CD4-positive, alpha-beta T cell treated with Interleukin-2 at 100 ng/mL for 4 hours (primary cell): Measurements from ENCODE around the gene XRCC4.
"Not testable (repeated sequence)": the region's sequence is repeated elsewhere in the genome, so short reads cannot be mapped to it uniquely, and the experiment has no call there.

Experiments used
- DNase-seq: peaks from one replicate; pipeline ENCODE4 v3.0.0-alpha.2; 2020; ENCODE audit warnings: low spot score

Gene XRCC4

DNA sequence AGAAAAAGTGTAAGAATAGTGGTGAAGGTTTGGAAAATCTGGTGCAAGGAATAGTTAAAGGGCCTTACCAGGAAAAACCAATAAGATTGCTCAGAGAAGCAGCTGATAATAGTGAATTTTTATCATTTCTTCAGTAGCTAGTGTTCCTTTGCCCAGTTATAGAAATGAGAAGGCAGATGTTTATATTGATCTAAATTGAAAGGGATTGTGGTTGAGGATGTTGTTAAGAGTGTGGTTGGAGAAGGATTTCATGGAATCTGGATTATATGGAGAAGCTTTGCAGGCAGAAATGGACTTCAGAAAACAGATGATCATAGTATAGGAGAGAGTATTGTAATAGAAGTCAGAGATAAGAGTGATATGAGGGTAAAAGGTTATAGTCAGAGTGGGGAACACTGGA is 102.6 kb downstream of the XRCC4 start:
- DNase-seq: no peak

DNA sequence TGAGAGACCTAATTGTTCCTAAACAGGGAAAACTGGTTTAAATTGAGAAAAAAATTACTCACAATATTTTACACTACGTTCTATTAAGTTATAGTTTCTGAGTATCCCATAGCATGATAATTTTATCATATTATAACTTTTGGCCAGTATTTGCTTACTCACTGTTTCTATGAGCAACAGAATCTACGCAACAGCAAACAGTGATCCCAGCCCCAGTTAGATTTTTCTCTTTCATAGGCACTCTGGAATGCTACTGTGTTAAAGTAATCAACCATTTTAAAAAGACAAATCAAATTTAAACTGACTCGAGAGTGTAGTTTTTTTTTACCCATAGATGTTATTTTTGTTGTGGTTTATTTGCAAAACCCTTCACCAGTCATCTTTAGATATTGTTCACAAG is 107.2 kb downstream of the XRCC4 start:
- no peak for DNase-seq

DNA sequence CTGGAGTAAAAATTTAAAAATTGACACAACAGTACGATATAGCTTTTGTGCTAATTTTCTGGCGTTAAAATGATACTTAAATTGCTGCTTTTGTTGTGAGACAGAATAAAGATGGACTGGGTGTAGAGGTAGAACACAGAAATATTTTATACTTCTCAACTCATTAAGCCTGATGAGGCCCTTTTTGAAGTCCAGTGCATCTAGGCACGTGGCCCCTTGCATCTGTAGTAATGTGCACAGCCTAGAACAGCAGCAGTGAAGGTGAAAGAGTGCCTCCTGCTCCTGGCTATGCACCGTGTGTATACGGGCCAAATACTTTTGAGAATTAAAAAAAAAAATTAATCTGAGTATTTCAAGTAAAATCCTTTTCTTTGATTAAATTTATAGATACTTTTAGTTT is 115.6 kb downstream of the XRCC4 start:
- DNase-seq: no peak

DNA sequence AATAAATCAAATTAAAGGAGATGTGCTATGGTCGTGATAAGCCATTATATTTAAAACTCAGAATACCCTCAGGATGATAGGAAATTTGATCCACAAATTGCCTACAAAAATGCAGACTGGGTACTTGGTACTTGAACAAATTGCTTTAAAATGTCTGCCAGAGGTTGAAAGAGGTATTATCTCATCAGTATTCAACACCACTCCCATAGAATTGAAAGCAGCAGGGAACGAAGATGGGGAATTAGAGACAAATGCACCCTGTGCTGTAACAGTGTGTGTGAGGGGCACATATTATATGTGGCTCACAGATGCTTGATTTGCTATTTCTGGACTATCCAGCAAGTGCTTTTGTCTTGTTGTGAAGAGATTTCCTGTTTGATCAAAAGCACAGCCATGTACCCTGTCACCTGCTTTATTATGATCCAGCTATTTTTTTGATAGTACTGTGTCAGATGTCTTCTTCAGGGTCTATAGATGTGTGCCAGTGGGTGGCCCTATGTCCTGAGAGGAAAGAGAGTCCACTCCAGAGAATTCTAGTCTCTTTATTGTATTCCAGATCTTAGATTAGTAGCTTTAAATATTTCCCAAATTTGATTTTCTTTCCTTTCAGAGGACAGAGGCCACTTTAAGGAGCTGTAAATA is 120.1 kb downstream of the XRCC4 start:
- no peak for DNase-seq

DNA sequence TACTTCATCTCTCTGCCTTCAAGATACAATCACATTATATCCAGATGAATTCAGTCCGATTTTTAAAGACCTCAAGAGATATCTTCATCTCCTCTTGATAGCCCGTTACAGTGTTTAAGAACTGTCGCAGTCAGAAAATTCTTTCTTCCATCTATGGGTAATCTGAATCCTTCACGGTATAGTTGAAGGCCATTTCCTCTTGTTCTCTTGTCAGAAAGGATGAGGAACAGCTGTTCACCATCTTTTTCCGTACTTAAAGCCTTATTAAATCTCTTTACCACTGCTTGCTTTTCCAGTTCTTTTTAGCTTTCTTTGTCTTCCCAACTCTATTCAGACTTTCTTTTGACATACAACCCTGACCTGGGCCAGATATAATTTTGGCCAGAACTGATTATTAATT is 121.8 kb downstream of the XRCC4 start:
- no peak for DNase-seq

DNA sequence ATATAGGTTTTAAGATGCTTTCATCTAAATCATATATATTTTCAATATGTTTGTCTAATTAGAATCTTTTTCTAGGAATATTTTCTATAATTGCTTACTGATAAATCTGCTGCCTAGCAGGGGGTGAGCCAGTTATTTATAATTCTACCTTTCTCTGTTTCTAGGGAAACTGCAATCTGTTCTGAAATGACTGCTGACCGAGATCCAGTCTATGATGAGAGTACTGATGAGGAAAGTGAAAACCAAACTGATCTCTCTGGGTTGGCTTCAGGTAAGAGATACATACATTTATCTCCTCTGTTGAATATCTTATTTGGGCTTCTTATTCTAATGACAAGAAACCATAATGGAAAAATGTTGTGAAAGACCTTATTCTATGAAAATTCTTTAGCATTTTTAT is 127.3 kb downstream of the XRCC4 start:
- no peak for DNase-seq

DNA sequence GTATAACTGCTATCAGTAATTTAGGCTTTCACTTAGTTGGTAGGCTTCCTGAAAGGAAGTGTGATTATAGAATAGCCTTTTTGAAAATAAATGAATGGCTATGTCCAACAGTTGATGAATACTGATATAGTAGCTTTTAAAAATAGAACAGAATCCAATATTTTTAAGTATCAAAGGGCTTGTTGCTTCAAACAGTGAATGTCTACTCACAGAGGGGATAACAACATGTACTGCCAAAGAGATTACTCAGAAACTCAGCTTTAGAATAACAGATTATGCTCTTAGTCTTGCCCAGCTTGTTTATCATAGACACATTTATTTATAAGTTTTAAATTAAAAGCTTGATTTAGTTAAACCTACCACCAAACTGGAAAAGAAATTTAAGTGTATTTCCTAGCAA is 132.6 kb downstream of the XRCC4 start:
- no peak for DNase-seq

DNA sequence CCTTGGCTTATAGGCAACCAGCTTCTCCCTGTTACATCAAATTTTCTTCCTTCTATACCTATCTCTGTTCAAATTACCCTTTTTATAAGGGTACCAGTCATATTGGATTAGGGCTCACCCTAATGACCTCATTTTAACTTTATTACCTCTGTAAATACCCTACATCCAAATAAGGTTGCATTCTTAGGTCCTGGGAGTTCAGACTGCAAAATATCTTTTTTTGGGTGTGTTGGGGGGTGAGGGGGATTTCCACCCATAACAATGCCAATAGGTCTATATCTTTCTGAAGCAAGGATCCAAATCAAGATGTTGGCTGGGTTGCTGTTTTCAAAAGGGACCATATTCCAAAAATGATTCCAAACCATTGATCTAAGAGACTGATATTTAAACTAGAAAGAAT is 141.7 kb downstream of the XRCC4 start:
- no peak for DNase-seq

DNA sequence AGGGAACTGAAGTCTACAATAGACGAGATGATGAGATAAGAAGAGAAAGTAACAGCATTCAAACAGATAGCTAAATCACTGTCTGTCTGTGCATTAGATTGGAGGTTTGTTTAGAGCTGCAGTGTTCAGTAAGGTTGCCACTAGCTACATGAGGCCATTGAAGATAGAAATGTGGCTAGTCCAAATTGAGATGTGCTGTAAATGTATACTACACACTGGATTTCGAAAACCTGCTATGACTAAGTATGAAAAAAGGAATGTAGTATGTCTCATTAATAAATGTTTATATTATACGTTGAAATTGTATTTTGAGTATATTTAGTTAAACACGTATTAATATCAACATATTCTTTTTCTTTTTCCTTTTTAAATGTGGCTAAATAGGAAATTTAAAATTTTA is 142.1 kb downstream of the XRCC4 start:
- no peak for DNase-seq

DNA sequence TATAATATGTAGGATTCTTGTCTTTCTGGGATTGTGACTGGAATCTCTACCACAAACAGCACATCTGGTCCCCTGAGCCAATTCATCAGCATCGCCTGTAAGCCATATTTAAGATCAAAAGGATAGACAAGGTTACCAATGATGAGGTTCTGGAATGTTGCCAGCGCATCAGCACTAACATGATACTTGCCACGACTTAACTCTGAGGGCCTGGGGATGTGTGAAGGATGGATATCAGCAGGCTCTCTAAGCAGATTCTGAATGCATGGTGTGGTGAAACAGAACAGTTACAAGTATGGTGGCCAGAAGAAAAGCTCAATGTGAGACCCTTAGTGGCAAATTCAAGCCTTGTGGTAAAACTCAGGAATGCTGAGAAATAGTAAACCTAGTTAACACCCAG is 143.0 kb downstream of the XRCC4 start:
- no peak for DNase-seq

DNA sequence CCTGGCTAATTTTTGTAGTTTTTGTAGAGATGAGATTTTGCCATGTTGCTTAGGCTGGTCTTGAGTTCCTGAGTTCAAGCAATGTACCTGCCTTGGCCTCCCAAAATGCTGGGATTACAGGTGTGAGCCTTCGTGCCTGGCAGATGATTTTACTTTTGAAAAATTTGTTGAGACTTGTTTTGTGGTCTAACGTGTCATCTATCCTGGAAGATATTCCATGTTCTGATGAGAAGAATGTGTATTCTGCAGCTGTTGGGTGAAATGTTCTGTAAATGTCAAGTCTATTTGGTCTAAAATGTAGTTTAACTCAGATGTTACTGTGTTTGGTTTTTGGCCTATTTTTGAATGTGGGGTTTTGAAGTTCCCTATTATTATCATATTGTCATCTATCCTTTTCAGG is 145.6 kb downstream of the XRCC4 start:
- DNase-seq: no peak

DNA sequence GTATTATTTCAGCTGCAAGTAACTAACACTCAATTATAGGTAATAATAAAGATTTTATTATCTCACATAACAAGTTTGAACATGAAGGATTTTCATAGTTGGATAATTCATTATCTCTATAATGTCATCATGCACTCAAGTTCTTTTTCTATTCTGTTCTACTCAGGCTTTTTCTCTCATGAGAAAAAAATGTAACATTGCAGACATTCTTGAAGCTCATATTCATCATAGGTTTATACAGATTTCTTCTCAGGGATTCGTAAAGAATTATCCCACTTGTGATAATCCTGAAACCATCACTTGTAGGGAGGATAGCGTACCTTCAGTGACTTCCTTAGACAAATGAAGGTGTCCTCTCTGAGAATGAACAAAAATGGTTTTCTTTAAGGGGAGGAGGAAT is 150.3 kb downstream of the XRCC4 start:
- no peak for DNase-seq

DNA sequence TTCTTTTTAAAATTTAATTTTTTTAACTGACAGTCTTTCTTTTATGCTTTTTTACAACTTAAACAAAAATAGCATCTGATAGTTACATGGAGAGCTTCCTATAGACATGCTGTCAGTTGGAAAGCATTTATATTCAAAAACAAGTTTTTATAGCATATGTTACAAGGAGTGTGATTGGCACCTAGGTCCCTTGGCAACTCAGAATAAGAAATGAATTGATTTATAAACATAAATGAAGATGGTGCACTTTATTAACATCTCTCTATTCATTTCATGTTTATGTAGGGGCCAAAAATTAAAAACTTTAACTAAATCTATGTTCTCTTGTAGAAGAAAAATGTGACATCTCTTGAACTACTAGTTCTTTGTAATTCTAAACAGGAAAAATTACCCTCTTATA is 153.2 kb downstream of the XRCC4 start:
- DNase-seq: no peak

DNA sequence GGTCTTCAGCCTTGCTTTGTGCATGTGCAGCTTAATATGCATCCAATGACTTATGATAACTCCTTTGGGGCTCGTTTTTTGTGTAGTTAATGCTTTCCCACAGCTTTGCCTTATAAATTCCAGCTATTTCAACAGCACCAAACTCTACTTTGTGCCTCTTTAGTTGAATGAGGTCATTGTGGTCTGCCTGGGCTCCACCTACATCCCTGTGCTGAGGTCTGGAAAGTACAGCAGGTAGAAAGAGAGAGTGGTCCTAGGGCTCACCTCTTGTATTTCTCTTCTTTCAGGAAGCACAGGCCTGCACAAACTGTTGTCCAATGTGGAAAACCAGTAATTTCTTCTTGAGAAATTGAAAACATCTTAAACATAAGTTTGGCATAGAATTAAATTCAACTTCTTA is 167.2 kb downstream of the XRCC4 start:
- DNase-seq: no peak

DNA sequence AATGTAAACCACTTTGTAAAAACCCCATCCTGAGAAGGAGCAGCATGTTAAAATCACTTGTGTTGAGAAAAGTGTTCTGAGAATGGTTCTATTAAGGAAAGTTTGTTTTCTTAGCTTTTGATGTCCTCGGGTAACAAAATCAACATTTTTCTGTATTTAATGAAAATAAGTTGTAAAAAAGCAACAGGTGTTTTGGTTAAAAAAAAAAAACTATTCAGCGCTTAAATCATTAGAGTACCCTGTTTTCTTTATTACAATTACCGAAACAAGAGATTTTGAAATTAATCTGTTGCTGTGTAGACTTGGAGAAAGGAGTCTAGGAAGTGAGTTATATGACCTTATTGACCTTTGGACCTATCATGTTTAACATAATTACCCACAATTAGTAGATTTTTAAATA is 167.7 kb downstream of the XRCC4 start:
- no peak for DNase-seq

DNA sequence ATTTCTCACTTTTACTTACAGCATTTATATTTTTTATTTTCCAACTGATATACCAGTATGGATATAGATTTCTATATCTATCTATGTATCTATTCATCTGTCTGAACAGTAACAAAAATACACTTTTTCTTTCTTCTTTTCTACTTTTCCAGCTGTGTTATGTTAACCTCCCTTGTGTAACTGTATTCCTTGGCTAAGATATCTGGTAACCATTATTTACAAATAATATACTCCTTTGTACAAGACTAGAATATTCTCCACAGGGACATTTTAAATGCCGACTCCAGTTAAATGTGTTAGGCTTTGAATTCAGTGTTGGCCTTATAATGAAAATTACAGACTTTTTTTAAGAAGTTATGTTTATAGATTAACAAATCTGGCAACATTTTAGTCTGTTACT is 168.7 kb downstream of the XRCC4 start:
- no peak for DNase-seq

DNA sequence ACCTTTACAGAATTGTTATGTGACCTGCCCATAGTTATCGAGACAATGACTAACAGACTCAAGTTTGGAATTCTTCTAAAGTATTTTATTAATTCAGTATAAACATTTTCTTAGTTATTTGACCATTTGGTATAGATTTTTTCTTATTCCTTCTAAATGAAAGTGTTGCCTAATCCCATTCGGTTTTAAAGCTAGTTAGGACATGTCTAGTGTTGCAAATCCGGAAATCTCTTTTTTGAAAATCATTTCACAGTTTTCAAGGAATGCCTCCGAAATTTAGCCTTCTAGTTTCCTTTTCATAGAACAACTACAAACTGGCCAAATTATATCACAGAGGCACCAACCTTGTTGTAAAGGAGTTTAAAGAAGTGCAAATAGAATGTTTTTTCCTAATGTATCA is 171.8 kb downstream of the XRCC4 start:
- DNase-seq: no peak

DNA sequence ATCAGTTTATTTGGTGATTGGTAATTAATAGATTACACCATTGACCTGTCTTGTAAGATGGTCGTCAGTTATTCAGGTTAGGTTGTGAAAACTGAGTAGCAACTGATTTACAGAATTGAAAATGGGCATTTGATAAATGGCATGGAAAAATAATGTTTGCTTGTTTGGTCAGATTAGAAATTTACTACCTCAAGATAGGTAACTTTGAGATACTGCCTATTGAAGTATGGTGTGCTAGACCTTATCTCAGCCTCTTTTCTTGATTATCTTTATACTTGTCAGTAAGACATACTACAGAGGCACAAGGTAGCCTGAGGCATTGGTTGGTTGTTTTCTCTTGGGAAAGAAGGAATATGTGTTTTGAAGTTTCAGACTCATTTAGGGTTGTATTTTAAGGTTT is 174.5 kb downstream of the XRCC4 start:
- DNase-seq: no peak

DNA sequence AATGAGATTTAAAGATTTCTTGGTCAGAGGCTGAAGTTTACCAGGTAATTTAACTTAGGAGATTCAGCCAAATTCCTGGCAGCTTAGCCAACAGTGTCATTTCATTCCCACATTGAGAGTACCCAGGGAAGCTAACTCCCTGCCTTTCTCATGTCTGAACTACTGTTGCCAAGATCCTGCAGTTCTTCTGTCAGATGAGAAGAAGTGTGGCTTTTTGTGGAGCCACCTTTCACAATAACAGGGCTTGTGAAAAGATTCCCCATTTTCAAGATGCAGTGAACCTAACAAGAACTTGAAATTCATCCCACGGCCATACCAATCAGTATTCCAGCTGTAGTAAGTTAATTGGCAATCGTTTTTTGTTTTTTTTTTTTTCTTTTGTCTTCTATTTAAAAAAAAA is 176.4 kb downstream of the XRCC4 start:
- DNase-seq: no peak

DNA sequence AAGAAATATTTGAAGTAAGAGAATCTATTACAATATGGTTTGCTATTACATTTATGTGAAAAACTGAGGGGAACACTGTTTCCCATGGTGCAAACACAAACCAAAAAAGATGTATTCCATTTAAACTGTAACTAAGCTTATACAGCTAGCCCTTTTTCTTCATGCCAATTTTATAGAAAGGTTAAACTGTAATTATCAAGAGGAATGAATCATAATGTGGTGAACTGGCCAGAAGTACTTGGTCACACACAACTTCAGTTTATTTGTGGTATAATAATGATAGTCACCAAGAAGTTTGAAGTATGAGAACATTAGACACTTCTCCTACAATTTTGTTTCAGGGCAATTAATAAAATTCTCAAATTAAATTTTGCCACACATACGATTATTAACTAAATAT is 177.9 kb downstream of the XRCC4 start:
- no peak for DNase-seq

DNA sequence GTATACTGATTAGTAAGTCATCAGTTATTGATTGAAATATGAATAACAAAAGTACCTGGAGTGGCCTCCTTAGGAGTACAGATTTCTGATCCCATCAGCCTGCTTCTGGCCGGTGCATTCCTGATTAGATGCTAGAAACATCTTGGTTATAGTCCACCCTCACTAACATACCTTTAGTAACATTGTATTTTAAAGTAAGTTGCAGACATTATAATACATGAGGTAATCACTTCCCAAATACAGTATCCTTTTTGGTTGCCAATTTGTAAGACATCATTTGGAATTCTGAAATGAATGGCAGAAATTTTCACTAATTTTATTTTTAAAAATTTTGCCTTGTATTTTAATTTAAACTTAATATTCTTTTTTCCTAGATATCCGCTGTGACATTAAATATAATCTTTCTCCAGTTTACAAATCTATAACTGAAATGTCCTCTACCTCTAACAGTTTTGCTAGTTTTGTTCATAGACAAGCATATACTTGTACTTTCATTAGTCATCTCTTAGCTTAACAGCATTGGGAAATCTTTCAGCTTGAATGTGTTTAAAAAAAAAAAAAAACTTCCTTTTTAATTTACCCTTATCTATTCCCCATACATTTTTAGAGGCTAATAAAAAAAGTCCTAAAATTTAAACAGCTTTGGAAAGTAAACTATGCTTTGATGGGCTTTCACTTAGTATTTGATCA is 178.9 kb downstream of the XRCC4 start:
- DNase-seq: no peak

DNA sequence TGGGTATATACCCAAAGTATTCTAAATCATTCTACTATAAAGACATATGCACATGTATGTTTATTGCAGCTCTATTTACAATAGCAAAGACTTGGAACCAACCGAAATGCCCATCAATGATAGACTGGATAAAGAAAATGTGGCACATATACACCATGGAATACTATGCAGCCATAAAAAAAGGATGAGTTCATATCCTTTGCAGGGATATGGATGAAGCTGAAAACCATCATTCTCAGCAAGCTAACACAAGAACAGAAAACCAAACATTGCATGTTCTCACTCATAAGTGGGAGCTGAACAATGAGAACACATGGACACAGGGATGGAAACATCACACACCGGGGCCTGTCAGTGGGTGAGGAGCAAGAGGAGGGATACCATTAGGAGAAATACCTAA is 180.3 kb downstream of the XRCC4 start:
- not testable (repeated sequence) for DNase-seq

DNA sequence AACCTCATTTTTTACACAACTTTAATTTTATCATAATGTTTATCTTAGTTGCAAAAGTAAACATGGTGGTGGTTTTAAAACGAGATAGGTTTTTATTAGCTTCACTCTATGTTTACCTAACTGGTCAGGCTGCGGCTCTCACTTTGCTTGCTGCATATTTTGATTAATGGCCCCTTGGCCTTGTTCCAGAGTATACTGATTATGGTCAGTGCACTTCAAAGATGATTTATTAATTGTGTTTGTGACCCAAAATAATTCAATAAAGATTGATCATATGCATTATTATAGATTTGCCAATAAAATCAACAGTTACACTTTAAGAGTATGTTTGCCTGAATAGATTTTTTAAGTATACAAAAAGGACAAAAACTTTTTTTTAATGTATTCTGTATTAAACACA is 188.0 kb downstream of the XRCC4 start:
- DNase-seq: no peak

DNA sequence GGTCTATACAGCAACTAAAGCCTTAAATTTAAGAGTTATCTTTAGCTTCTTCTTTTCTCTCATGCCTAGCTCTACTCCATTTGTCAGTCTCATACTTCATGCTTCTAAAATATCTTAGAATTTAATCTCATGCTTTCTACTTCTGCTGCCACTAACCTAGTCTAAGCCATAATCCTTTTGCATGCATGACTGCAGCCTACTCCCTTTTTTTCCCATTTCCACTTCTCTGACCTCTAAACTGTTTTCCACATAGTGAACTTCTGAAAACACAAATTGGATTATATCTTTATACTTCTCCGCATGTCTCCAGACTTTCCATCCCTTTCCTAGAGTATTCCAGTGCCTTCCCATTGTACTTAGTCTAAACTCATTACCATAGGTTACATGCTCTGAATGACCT is 193.0 kb downstream of the XRCC4 start:
- no peak for DNase-seq
